Gastrocnemius medialis (tissue), 4 donors: ENCODE measurements around the gene AGK.

Source experiments
- CTCF ChIP-seq, 5 experiments: fragments of 450-650 bp in 3 of 5; fragments of 200-600 bp in 2 of 5; sonication (generic) in 2 of 5; IDR thresholded peaks in 4 of 5; conservative IDR thresholded peaks in 1 of 5; 1 replicate in 4 of 5; 2 replicates in 1 of 5; pipeline ENCODE4 v1.5.1; 2016 to 2019; ENCODE audit warnings: antibody characterized with exemption in 5 of 5, mild to moderate bottlenecking in 3 of 5, moderate library complexity in 3 of 5
- POLR2A ChIP-seq, 2 donors: fragments of 450-650 bp; IDR thresholded peaks; one replicate each; pipeline ENCODE4 v1.6.1; 2017; ENCODE audit warnings: antibody characterized with exemption in 2 of 2, mild to moderate bottlenecking in 2 of 2, moderate library complexity in 2 of 2

- TF ChIP-seq CTCF (IDR thresholded peaks at IDR 0.05 in 4 of 5, conservative IDR thresholded peaks at IDR 0.05 in 1 of 5) = no peak
- no peak for TF ChIP-seq POLR2A (IDR thresholded peaks at IDR 0.05)
Measured at GRCh38 chr7:141573511-141573910, 22.3 kb downstream of the AGK start.
